ENCODE results near the gene SERGEF. TPM values are rescaled to one million over a fixed set of nuclear protein-coding genes. Genes with fewer than 3 reads are reported as not detected.

Gene SERGEF
- total RNA-seq, 1 experiment from 2014 or later: 31.4 TPM

DNA sequence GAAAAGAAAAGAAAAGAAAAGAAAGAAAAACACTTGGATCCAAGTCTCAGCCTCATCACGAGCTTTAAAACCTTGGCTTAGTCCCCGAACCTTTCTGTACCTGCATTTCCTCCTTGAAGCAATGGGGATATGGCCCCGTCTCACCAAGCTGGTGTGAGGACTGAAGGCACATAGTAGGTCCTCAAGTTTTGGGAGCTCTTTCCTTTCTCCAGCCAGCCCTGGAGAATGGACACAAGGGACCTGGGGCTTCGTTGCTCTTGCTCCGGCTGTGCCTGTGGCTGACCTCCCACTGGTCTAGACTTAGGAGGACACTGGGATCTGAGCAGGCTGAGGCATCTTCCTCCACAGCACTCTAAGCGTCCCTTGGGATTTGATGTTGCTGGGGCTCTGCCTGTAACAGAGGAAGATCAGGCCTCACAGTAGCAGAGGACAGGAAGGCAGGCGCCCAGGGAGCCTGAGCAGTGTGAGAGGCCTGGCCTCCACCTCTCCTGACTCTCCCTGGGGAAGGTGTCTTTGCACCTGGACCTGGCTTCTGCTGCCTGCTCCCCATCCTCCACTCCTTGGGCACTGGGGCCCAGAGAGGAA lies 245.5 kb downstream of the SERGEF start:
- H2BK12ac ChIP-seq (ENCODE audit: insufficient read length, low read depth, low read length): no peak overlapping the region
- H3K9me3 ChIP-seq (ENCODE audit: control insufficient read depth, low read depth, low read length): no peaks in the 10 kb centered on the region
- H3K56ac ChIP-seq (ENCODE audit: insufficient read length, low read depth, low read length): no peak overlapping the region
- Mint-ChIP-seq H3K27ac (no peak overlapping the region), H3K4me3 (no peak overlapping the region), H3K27me3 (ENCODE audit: low read depth) (no peaks in the 10 kb centered on the region; the same call in 1 of the 2 replicates), H3K4me1 (peaks cover 4 to 15% of the 10 kb centered on the region in 2 experiments; a peak in 3 of 4 replicates), H3K9me3 (no peaks in the 10 kb centered on the region; a peak in 2 of 5 replicates), H3K36me3 (ENCODE audit: insufficient read depth in 1 of 3, low read depth in 3 of 3) (no peaks in the 10 kb centered on the region)
- no peak overlapping the region for H3K14ac ChIP-seq (ENCODE audit: insufficient read depth, low read length)
- H2AK5ac ChIP-seq (ENCODE audit: insufficient read length, low read length): no peak overlapping the region
- no peak overlapping the region for H3K9ac ChIP-seq (ENCODE audit: extremely low read depth, insufficient read length, low read length)
- no peak overlapping the region for H3K4me2 ChIP-seq (ENCODE audit: insufficient read depth, insufficient read length, low read length)
- H2BK5ac ChIP-seq (ENCODE audit: insufficient read length, low read length): no peak overlapping the region
- no peaks in the 10 kb centered on the region for H3K23me2 ChIP-seq (ENCODE audit: insufficient read length, low read depth, low read length, poor library complexity, severe bottlenecking)
- no peak overlapping the region for H3K4ac ChIP-seq (ENCODE audit: low read depth, low read length)
- no peaks in the 10 kb centered on the region for H4K20me1 ChIP-seq (ENCODE audit: control insufficient read depth, insufficient read depth, insufficient read length)
- DNase-seq: no peak
- no peak for TF ChIP-seq CTCF (conservative IDR thresholded peaks at IDR 0.05)
- WGBS (ENCODE audit: extremely low coverage, insufficient read length, low lambda C conversion rate): no CpG with 5 or more reads among the region's 7 CpGs
- no peaks in the 10 kb centered on the region for H3K79me2 ChIP-seq (ENCODE audit: insufficient read depth, low read length)
- no peak overlapping the region for H4K8ac ChIP-seq (replicated peaks; ENCODE audit: insufficient read length, low read depth, low read length)
- no peak overlapping the region for H3K23ac ChIP-seq (ENCODE audit: insufficient read length, low read depth, low read length)
- no peak overlapping the region for H4K91ac ChIP-seq (ENCODE audit: insufficient read length, low read depth, low read length)
- H2BK120ac ChIP-seq (ENCODE audit: low read depth, low read length, poor library complexity, severe bottlenecking): no peak overlapping the region
- no peak overlapping the region for H2BK20ac ChIP-seq (ENCODE audit: low read depth, low read length, poor library complexity, severe bottlenecking)
- no peak overlapping the region for H3K27ac ChIP-seq (ENCODE audit: insufficient read length, low read depth, low read length)
- no peaks in the 10 kb centered on the region for H3K79me1 ChIP-seq (ENCODE audit: insufficient read depth, low read depth, low read length, poor library complexity, severe bottlenecking)
- H2AFZ ChIP-seq (ENCODE audit: low read length): no peak overlapping the region
- no peaks in the 10 kb centered on the region for H3K27me3 ChIP-seq (ENCODE audit: insufficient read depth, low read length)
- H3K4me1 ChIP-seq (ENCODE audit: insufficient read depth, low read length): no peaks in the 10 kb centered on the region
- no peak overlapping the region for H2BK15ac ChIP-seq (ENCODE audit: low read depth, low read length)
- H4K5ac ChIP-seq (ENCODE audit: insufficient read length, low read depth, low read length): no peak overlapping the region
- H3T11ph ChIP-seq (ENCODE audit: low read length): no peak overlapping the region
- no peak overlapping the region for H3K18ac ChIP-seq (ENCODE audit: insufficient read length, low read depth, low read length)
